ENCODE data around the gene TCEA2.

The TCEA2 gene

DNA sequence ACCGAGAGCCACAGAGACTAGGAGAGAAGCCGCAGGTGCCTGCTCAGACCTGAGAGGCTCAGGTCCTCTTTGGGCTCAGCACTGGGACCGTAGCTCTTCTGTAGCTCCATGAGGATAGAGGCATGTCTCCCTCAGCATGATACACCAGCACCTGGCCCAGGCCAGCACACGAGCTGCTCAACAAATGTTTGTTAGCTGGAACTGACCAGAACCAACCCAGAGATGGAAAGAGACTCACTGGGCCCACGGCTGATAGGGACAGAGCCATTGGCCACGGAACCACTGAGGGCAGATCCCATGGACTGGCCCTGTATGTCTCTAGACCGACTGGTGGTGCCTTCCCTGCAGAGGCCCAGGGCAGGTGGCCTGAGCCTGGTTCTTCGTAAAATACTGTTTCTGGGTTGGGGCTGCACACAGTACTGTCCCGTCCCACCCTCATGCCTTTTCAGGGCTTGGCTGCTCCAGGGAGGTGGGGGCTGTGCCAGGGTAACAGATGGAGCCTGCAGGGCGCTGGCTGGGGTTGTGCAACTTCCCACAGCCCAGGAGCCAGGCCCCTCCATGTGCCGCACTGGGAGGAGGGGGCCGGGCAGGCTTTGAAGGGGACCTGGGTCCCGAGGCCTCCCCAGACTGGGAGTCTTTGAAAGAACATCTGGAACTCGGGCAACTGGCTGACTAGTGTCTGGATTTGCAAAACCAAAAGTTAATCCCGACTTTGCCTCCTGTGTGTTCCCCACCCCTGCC, 21.8 kb upstream of the TCEA2 start:
- no peaks in the 10 kb centered on the region for H3K36me3 Mint-ChIP-seq
- peaks cover 37% of the 10 kb centered on the region for H3K27me3 Mint-ChIP-seq
- H3K27ac Mint-ChIP-seq = no peak overlapping the region
- H3K9me3 Mint-ChIP-seq = no peaks in the 10 kb centered on the region
- no peak for ATAC-seq
- no peak overlapping the region for H3K4me3 Mint-ChIP-seq
- peaks cover 23% of the 10 kb centered on the region for H3K4me1 Mint-ChIP-seq

DNA sequence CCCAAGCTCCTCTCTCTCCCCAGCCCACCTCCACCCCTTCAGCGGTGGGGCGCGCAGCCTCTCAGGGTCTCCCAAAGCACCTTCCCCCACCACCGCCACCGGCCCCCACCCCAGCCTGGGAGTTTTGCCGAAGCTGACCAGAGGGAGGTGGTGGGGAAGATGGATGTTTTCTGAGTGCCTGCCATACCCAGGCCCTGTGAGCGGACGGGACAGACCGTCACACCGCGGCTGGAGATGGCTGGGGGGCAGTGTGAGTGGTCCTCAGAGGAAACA, 21.3 kb upstream of the TCEA2 start:
- Mint-ChIP-seq H3K9me3 (no peaks in the 10 kb centered on the region), H3K27ac (peak overlapping the region; percentile 80), H3K36me3 (no peaks in the 10 kb centered on the region), H3K4me3 (peak overlapping the region; percentile 80), H3K4me1 (peaks cover 23% of the 10 kb centered on the region), H3K27me3 (peaks cover 42% of the 10 kb centered on the region)
- no peak for ATAC-seq

DNA sequence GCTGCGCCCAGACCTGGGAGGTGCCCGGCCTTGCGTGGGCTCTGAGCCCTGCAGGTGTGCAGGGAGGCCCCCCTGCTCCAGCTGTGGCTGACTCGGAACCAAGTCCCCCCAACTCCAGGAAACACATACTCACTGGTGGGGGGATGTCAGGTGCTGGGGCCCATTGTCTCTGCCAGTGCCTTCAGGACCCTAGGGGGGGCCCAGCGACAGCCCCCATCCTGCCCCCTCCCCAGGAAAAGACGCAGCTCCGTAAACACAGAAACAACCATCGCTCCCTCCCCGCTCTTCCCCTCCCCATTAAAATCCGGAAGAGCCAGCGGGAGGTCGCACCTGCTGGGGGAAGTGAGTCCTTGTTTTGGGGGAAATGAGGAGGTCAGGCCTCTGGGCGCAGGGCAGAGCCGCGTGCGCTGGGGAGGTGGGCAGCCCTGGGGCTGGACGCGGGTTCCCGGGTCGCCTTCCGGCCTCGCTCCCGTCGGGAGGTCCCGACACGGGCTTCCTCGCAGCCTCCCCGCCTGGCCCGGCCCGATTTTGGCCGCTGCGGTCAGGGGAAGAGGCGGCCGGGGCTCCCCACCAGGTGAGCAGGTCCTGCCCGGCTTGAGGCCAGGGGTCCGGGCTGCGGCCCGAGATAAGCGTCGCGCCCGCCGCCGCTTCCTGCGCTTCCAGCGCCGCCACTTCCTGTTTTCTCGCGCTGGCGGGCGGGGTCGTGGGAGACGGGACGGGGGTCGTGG, 20.8 kb upstream of the TCEA2 start:
- no peaks in the 10 kb centered on the region for H3K36me3 Mint-ChIP-seq
- ATAC-seq = no peak
- peaks cover 44% of the 10 kb centered on the region for H3K27me3 Mint-ChIP-seq
- H3K9me3 Mint-ChIP-seq = no peaks in the 10 kb centered on the region
- peak overlapping the region; percentile 80 for H3K27ac Mint-ChIP-seq
- H3K4me1 Mint-ChIP-seq = peaks cover 23% of the 10 kb centered on the region
- H3K4me3 Mint-ChIP-seq = peak overlapping the region; percentile 80

DNA sequence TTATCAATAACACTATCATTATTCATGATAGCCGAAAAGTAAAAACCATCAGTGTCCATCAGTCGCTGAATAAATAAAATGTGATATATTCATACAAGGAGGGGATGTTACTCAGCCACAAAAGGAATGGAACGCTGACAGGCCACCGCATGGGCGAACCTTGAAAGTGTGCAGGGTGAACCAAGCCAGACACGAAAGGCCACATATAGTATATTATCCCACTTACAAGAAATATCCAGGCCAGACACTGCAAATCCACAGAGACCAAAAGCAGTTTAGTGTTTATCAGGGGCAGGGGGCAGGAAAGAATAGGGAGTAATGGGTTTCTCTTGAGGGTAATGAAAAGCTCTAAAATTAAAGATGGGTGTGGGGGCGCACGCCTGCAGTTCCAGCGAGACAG, 19.2 kb upstream of the TCEA2 start:
- ATAC-seq = no peak
- Mint-ChIP-seq H3K4me3 (no peak overlapping the region), H3K27ac (no peak overlapping the region), H3K4me1 (peaks cover 15% of the 10 kb centered on the region), H3K9me3 (no peaks in the 10 kb centered on the region), H3K36me3 (no peaks in the 10 kb centered on the region), H3K27me3 (peaks cover 46% of the 10 kb centered on the region)

DNA sequence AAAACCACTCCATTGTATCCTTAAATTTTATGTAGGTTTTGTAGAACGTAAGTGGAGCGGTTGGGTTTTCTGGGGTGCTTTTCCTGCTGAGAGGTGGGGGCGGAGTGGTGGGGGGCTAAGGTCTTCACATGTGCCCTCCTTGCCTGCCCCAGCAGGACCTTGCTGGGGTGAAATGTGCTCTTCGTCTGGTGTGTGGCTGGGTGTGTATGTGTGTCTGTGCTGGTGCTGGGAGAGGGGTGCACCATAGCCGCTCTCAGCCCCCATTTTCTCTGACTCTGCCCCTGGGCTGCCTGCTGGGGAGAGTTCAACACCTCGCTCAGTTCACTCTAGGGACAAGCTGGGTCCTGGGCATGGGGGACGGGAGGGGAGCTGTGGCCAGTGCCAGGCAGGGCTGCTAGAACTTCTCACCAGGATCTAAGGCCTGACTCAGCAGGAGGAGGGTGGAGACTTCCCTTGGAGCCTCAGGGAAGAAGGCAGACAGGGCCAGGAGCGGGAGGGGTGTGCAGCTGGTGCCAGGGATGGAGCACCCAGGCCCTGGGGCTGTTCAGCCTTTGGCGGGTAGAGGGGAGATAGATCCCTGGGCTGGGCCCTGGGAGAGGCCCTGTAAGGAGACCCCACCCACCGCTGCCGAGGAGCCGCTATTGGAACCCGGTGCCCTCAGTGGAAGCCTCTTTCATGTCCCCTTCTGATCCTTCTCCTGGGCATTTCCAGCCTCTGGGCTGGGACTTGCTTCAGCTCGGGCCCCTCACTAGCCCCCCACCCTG, 18.3 kb upstream of the TCEA2 start:
- Mint-ChIP-seq H3K9me3 (no peaks in the 10 kb centered on the region), H3K27me3 (peaks cover 47% of the 10 kb centered on the region), H3K27ac (no peak overlapping the region), H3K36me3 (no peaks in the 10 kb centered on the region), H3K4me3 (no peak overlapping the region), H3K4me1 (peaks cover 11% of the 10 kb centered on the region)
- no peak for ATAC-seq

DNA sequence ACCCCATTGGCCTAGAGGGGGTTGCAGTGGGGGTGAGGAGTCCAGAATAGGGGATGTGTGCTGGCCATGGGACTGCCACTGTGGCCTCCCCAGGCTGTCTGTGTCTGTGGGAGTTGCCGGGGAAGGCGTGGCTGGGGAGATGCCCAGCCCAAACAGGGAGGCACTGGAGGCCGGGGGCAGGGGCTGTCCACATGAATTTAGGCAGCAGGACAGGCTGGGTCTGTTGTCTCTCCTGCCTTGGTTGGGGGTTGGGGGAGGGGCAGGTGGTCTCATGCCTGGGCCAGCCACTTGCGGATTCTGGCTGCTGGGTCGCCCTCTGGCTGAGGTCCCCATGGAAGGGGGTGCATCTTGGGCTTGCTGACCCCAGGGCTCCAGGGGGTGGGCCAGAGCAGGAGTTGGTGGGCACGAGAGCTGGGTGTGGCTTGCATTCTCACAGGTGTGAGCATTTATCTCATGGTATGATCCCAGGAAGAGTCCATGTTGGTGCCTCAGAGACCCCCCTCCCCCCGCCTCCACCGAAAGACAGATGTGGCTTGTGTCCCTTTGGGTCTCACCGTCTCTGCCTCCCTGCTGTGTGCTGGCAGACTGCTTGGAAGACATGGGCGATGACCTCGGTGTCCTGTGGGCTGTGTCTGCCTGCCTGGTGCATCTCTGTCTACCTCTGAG, 17.5 kb upstream of the TCEA2 start:
- Mint-ChIP-seq H3K9me3 (no peaks in the 10 kb centered on the region), H3K27me3 (peaks cover 55% of the 10 kb centered on the region), H3K27ac (no peak overlapping the region), H3K4me3 (no peak overlapping the region), H3K36me3 (no peaks in the 10 kb centered on the region), H3K4me1 (peaks cover 10% of the 10 kb centered on the region)
- no peak for ATAC-seq

DNA sequence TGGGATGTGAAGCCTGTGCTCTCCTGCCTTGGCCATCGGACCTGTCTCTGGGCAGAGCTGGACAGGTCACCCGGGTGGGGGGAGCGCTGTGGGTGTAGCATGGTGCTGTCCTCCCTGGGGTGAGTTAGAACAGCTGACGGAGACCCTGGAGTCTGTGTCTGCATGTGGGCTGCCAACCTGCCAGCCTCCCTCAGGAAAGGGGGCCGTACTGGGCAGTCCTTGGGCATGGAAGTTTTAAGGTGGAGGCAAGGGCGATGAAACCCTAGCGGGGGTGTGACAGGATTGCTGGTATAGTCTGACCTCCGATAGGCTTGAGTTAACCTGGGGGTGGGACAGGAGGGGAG, 16.0 kb upstream of the TCEA2 start:
- H3K27me3 Mint-ChIP-seq = peaks cover 70% of the 10 kb centered on the region
- no peaks in the 10 kb centered on the region for H3K36me3 Mint-ChIP-seq
- H3K9me3 Mint-ChIP-seq = no peaks in the 10 kb centered on the region
- H3K27ac Mint-ChIP-seq = no peak overlapping the region
- no peak for ATAC-seq
- peaks cover 8% of the 10 kb centered on the region for H3K4me1 Mint-ChIP-seq
- H3K4me3 Mint-ChIP-seq = no peak overlapping the region

DNA sequence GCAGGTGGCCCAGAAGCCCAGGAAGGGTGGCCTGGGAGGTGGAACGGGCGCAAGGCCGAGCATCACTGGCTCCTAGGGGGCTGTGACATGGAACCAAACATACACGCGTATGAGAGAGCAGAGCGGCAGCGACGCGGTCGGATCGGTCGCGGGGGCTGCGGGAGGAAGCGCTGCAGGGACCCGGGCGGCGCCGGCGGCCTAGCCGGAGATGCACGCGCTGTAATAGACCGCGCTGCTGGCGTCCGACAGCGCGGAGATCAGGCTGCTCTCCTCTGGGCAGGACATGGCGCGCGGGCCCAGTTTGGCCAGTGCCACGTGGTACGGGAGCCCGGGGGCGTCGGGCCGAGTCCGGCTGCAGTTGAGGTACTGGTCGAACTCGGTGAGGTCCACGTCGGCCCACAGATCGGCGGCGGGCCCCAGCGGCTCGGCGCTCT, 15.0 kb upstream of the TCEA2 start:
- Mint-ChIP-seq H3K27ac (no peak overlapping the region), H3K9me3 (no peaks in the 10 kb centered on the region), H3K36me3 (no peaks in the 10 kb centered on the region), H3K4me3 (no peak overlapping the region), H3K27me3 (peaks cover 78% of the 10 kb centered on the region), H3K4me1 (peaks cover 5% of the 10 kb centered on the region)
- ATAC-seq = no peak

DNA sequence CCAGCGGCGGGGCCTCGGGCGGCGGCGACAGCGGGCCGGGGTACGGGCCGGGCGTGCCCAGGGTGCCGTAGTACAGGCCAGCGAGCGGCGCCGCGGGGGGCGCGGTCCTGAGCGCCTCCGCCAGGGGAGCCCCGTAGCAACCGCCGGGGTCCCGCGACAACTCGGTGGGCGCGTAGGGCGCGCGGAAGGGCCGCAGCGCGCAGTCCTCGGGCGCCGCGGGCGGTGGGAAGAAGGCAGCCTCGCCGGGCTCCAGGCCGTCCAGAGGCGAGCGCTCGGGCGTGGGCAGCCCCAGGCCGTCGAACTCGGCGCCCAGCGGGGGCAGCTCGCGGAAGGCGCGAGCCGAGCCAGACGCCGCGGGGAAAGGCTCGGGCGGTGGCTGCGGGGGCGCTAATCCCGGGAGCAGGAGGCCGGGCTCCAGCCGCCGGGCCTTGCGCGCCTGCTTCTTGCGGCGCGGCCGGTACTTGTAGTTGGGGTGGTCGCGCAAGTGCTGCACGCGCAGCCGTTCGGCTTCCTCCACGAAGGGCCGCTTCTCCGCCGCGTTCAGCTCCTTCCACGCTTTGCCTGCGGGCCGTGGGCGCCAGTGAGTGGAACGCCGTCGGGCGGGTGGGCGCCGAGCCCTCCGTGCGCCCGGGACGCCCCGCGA, 14.5 kb upstream of the TCEA2 start:
- Mint-ChIP-seq H3K36me3 (no peaks in the 10 kb centered on the region), H3K4me1 (peaks cover 11% of the 10 kb centered on the region), H3K4me3 (no peak overlapping the region), H3K27ac (no peak overlapping the region), H3K27me3 (peaks cover 83% of the 10 kb centered on the region), H3K9me3 (no peaks in the 10 kb centered on the region)
- ATAC-seq = no peak

DNA sequence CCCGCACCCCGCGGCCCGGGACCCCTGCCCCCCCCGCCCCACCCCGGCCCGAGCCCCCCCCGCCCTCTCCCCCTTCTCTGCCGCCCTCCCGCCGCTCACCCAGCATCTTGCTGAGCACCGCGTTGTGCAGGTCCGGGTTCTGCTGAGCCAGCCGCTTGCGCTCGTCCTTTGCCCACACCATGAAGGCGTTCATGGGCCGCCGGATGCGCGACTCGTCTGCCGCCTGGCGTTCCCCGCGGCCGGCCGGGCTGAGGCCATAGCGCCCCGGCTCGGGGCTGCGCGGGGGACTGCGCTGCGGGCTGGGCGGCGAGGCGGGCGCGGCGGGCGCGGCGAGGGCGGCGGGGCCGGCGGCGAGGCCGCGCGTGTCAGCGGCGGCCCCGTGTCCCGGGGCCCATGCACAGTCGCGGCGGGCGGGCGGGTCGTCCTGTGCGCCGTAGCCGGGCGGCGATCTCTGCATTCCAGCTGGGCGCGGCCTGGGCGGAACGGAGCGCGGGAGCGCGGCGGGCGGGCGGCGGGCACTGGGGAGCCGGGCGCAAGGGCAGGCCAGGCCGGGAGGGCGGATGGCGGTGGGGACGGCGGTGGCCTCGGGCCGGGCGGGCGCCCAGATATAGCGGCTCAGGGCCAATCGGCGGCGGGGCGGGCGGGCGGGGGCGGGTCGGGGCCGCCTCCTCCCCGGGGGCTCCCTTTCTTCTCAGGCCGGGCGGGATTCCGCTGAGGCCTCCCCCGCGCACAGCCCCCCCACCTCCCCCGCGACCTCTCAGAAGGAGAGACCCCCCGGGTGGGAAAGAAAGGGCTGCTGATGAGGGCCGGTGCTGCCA, 13.7 kb upstream of the TCEA2 start, which contains the start of gene SOX18:
Gene SOX18 (minus strand): TSS at position 580 of the 818 bp plus-strand sequence. CDS start 123 bp downstream, at position 457.
- H3K4me1 Mint-ChIP-seq = peaks cover 14% of the 10 kb centered on the region
- peak within 1 kb of the TSS; percentile 66 for H3K4me3 Mint-ChIP-seq
- H3K9me3 Mint-ChIP-seq = no peaks in the 10 kb centered on the region
- peaks cover 83% of the 10 kb centered on the region for H3K27me3 Mint-ChIP-seq
- H3K36me3 Mint-ChIP-seq = no peaks in the 10 kb centered on the region
- no peak within 1 kb of the TSS for H3K27ac Mint-ChIP-seq
- peak; percentile 32 for ATAC-seq

DNA sequence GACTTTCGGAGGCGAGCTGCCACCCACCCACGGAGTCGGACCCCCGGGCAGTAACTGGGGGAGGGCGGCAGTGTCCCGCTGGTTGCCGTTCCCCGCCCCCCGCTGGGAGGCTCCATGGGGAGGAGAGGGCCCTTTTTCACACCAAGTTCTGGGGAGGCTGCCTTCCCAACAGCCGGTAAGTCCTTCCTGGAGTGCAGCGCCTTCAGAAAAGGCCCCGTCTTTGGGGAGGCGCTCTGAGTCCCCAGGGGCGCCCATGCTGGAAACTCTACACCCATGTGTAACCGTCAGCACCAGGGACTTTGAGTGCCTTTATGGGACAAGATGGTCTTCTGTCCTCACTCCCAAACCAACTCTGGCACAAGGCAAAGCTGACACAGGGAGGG, 13.1 kb upstream of the TCEA2 start:
- Mint-ChIP-seq H3K36me3 (no peaks in the 10 kb centered on the region), H3K27ac (no peak overlapping the region), H3K4me1 (peaks cover 14% of the 10 kb centered on the region), H3K4me3 (peak overlapping the region; percentile 66), H3K27me3 (peaks cover 83% of the 10 kb centered on the region), H3K9me3 (no peaks in the 10 kb centered on the region)
- no peak for ATAC-seq

DNA sequence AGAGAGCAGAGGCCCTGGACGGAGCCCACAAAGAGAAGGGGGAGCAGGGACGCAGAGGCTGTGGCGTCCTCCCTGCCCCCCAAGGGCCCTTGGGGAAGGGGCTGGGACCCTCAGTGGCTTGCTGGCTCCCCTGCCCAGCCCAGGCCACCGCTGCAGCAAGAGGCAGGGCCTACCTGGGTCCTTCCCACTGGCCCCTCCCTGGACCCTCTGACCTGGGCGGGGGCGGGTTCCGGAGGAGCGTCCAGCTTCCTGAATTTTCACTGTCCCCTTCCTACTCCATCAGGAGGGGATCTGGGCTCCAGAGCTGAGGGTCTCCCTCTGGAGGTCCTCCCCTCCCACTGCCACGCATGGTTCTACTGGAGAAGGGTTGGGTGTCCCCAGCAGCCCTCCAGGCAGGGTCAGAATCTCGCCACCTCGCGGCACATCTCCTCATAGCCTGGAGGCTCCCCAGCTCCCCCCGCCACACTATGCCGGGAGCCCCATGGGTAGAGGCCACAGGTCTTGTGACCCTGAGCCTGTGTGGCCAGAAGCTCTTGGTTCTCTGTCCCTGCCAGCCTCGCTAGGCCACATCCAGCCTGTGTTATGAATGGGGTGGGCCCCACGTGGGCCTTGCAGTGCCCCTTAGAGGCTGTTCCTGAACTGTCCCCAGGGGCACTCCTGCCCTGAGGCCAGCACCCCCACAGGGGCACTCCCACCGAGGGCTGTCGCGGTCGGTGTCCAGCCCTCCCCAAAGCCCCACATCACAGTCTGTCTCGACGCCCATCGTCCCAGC, 12.6 kb upstream of the TCEA2 start:
- H3K4me1 Mint-ChIP-seq = peaks cover 20% of the 10 kb centered on the region
- H3K9me3 Mint-ChIP-seq = no peaks in the 10 kb centered on the region
- no peaks in the 10 kb centered on the region for H3K36me3 Mint-ChIP-seq
- no peak overlapping the region for H3K4me3 Mint-ChIP-seq
- H3K27ac Mint-ChIP-seq = no peak overlapping the region
- no peak for ATAC-seq
- H3K27me3 Mint-ChIP-seq = peaks cover 83% of the 10 kb centered on the region

DNA sequence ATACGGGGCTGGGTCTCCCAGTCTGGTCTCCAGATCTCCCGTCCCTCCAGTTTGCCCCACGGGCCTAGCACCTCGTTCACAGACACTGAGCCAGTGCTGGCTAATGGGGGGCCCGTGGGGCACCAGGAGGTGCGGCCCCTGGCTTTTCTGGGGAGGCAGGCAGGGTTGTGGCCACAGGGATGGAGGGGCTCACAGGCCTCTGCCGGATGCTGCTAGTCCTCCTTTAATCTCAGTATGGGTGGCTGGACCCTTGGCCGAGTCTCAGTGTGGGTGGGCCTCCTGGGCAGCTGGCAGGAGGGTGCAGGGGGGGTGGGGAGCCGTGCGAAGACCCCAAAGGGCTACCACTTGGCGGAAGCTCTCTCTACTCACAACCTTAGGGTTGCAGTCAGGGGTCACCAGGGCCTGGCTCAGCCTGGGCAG, 12.0 kb upstream of the TCEA2 start:
- Mint-ChIP-seq H3K27me3 (peaks cover 83% of the 10 kb centered on the region), H3K4me1 (peaks cover 22% of the 10 kb centered on the region), H3K9me3 (no peaks in the 10 kb centered on the region), H3K27ac (no peak overlapping the region), H3K4me3 (no peak overlapping the region), H3K36me3 (no peaks in the 10 kb centered on the region)
- ATAC-seq = no peak

All from stimulated activated memory B cell treated with anti-CD40 and anti-IgM and Interleukin-4, amounts not matched to agents 10 μg/mL and 1 μg/mL and 100 μg/mL, for 72 hours (primary cell).